NCI-H446 treated with DMSO at 0.1 percent for 48 hours (cell line): ENCODE measurements around the gene AWAT1.
"Not testable (repeated sequence)": the region's sequence is repeated elsewhere in the genome, so short reads cannot be mapped to it uniquely, and the experiment has no call there.

Experiments used
- DNase-seq: peaks from one replicate; lab custom pipeline; 2025; lab: John Stamatoyannopoulos, UW

Gene AWAT1

DNA sequence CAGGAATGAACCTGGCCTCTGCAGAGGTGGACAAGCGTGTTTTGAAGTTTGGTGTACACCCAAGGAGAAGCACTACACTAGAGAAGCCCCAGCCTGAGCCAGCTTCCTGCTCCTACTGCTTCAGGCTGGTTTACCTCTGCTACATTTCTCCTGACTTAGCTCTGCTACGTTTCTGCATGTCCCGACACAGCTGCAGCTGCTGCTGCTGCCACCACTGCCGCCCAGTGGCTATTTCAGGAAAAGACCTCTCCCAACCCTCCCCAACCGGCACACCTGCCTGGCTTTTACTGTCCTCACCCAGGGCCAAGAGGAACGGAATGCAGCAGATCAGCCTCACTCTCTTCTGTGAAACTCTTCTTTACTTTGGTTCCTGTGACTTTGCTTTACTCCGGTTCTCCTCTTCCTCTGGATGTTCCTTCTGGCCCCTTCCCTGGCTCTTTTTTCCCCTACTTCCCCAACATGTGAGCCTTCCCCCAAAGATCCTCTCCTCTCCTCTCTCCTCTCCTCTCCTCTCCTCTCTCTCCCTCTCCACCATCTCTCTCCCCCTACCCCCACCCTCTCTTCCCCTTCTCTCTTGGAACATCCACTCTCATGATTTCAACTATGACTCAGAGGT is 28.6 kb downstream of the AWAT1 start:
- DNase-seq, result no peak

DNA sequence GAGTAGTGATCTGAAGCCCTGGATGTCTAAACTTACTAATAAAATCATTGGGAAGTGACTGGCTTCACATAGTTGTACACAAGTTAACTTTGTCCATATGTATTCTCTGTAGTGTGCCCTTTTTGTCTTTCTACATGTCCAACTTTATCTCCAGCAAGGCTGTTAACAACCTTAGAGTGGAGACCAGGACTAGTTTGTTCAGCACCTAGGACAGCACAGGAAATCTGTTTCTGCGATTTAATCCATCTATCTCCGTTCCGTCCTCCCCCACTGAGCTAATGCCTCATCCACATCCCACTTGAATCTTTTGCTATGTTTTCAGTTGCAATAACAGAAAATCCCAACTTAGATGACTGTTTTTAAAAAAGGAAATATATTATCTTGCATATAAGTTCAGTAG is 30.3 kb downstream of the AWAT1 start:
- no peak for DNase-seq

DNA sequence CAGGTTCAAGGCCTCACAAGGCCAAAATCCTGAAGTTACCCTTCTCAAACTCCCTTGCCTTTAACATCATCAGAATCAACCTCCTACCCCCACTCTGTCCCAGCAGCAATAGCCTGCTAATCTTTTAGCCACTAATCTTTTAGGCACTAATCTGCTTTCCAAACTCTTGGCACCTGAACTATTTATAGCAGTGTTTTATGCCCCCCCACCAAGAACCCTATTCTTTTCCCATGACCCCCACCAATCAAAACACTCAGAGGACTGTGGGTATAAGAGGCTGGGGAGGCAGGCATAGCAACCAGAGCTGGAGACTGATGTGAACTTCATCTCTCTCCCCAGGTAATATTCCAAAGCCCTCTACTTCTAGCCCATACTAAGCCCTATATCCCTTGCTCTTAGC is 33.6 kb downstream of the AWAT1 start, which contains the start of gene ARR3:
TSS of gene ARR3 (plus strand) at position 301 of the 400 bp plus-strand sequence. CDS start 1,052 bp downstream, outside the sequence.
- no peak for DNase-seq

DNA sequence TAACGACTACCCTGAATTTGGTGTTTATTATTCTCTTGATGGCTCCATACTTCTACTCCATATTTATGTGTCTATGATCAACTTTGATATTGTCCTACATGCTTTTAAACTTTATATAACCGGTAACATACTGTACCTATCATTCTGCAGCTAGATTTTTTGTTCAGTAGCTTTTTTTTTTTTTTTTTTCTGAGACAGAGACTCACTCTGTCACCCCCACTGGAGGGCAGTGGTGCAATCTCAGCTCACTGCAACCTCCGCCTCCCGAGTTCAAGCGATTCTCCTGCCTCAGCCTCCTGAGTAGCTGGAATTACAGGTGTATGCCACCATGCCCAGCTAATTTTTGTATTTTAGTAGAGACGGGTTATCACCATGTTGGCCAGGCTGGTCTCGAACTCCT is 39.6 kb downstream of the AWAT1 start:
- DNase-seq, result not testable (repeated sequence)

DNA sequence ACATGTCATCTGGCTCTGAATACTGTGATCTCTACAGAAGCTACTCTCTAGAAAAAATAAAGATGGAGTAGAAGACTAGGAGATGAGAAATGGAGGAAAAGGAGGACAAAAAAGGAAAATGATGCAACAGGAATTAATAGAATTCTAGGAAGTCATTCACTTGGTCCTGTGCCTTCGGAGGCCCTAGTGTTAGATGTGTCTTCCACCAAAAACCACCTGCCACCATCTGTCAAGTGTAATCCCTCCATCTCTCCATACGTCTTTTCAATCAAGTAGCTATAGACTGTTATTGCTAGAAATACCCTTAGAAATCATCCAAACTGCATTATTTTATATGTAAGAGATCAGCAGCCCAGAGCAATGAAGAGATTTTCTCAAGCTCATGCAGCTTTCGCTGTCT is 44.6 kb downstream of the AWAT1 start:
- DNase-seq, result no peak

DNA sequence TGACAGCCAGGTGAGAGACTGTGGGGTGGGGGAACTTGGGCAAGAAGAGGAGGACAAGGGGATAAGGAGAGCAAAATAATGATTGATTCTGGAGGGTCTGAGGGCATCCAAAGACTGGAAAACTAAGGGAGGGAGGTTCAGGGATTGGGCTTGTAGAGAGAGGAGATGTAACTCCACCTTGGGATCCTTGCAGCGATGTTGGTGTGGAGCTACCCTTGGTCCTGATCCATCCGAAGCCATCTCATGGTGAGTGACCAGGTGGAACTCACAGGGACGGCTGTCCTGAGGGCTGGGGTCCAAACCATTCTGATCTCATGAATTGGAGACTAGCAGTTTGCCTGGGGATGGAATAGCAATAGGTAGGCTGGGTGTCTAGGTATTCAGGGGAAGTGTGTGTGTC is 46.1 kb downstream of the AWAT1 start:
- no peak for DNase-seq

DNA sequence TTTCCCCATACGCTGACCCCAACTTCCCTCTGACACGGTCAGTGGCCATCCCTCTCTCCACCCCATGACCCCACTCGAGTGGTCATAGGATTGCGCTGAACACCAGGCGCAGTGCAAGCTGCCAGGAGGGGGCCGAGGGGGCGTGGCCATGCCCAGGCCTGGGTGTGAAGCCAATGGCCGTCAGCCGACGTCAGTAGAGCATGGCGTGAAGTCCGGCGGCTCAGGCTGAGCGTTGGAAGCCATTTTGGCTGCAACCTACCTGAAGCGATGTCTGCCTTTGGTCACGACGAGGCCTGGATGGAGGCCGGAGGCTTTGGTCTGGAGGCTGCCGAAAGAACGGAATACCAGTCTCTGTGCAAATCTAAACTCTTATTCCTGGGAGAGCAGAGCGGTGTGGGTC is 47.5 kb downstream of the AWAT1 start, which contains the start of gene RAB41:
TSS of gene RAB41 (plus strand) at position 222 of the 400 bp plus-strand sequence. CDS start at position 268, 46 bp downstream.
- no peak for DNase-seq

DNA sequence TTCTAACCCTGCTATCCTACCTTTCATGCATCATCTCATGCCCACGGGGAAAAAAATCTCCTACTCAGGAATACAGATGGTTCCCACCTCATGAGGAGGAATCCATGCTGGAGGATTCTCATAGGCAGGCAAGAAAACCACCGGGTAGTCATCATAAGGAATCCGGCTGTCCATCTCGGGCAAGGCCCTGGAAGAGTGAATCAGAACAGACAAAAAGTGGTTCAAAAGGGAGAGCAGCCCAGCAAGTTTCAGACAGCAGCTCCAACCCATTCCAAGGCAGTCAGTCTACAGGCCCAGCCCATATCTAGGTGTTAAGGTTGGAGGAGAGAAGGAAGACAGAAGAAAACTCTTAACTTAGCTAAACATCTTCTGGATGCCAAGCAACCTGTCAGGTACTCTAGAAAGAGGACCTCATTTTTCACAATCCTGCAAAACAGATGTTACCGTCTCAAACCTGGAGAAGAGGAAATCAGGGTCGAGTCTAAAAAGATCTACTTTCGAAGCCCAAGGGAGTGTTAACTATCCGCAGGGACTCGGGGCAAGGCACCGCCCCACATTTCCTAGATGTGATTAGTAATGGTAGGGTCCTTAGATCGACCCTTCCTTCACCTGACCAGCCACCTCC is 54.8 kb downstream of the AWAT1 start:
- no peak for DNase-seq
